ENCODE results near the gene FXYD2.
A peak's percentile ranks its signal among the peaks of the same experiment; 100 is the strongest.

- TF ChIP-seq CTCF (IDR thresholded peaks at IDR 0.05; ENCODE audit: insufficient read depth, low read depth, low read length) (peak; percentile 100), EZH2 (IDR thresholded peaks at IDR 0.05; ENCODE audit: insufficient read depth, low read length) (no peak)
Measured at GRCh38 chr11:117817368-117818040, 7.0 kb downstream of the FXYD2 start.
